DOHH2 (cell line): ENCODE data around the gene ACAN.

Experiments
- H3F3A ChIP-seq: fragments of 200-600 bp; sonication (generic), shearing (Covaris generic); 2 replicates; pipeline ENCODE4 v1.6.0; 2016; ENCODE audit warnings: antibody characterized with exemption, mild to moderate bottlenecking; ENCODE audit not compliant: control insufficient read depth, insufficient read depth
- H3K27ac ChIP-seq: fragments of 200-600 bp; sonication (generic); 2 replicates; pipeline ENCODE4 v1.5.1; 2014; ENCODE audit warnings: low read depth, mild to moderate bottlenecking, low read length, moderate library complexity
- H3K27me3 ChIP-seq: fragments of 200-600 bp; sonication (generic); 2 replicates; pipeline ENCODE4 v1.6.1; 2014; ENCODE audit warnings: mild to moderate bottlenecking, low read length, mixed read lengths; ENCODE audit not compliant: control insufficient read depth
- H3K36me3 ChIP-seq: fragments of 200-600 bp; sonication (generic); 2 replicates; pipeline ENCODE4 v1.6.1; 2014; ENCODE audit warnings: mild to moderate bottlenecking, low read length, moderate library complexity, mixed read lengths; ENCODE audit not compliant: control insufficient read depth
- H3K4me1 ChIP-seq: fragments of 200-600 bp; sonication (generic); 2 replicates; pipeline ENCODE4 v1.6.1; 2014; ENCODE audit warnings: mild to moderate bottlenecking, low read length, mixed read lengths; ENCODE audit not compliant: control insufficient read depth
- H3K4me2 ChIP-seq: fragments of 200-600 bp; sonication (generic); 2 replicates; pipeline ENCODE4 v1.6.0; 2014; ENCODE audit warnings: mild to moderate bottlenecking, low read length, moderate library complexity
- H3K4me3 ChIP-seq: fragments of 200-600 bp; sonication (generic); 2 replicates; pipeline ENCODE4 v1.5.1; 2014; ENCODE audit warnings: mild to moderate bottlenecking, low read length, mixed read lengths
- H3K79me2 ChIP-seq: fragments of 200-600 bp; sonication (generic); 2 replicates; pipeline ENCODE4 v1.6.1; 2014; ENCODE audit warnings: mild to moderate bottlenecking, low read length, mixed read lengths; ENCODE audit not compliant: control insufficient read depth
- H3K9me2 ChIP-seq: fragments of 200-600 bp; sonication (generic); replicated peaks from 2 replicates; pipeline ENCODE4 v1.6.1; 2014; ENCODE audit warnings: mild to moderate bottlenecking, low read length, mixed read lengths; ENCODE audit not compliant: control insufficient read depth
- H3K9me3 ChIP-seq: fragments of 200-600 bp; sonication (generic); 2 replicates; pipeline ENCODE4 v1.6.1; 2014; ENCODE audit warnings: antibody characterized with exemption, low read length, mixed read lengths; ENCODE audit not compliant: control insufficient read depth, insufficient read depth
- H4K20me1 ChIP-seq: fragments of 200-600 bp; sonication (generic); 2 replicates; pipeline ENCODE4 v1.6.0; 2014; ENCODE audit warnings: low read depth, mild to moderate bottlenecking, antibody characterized with exemption, low read length, moderate library complexity; ENCODE audit not compliant: control insufficient read depth, insufficient read depth
- EZH2phosphoT487 ChIP-seq: fragments of 200-600 bp; sonication (generic); IDR thresholded peaks from 2 replicates; pipeline ENCODE4 v1.6.1; 2017; ENCODE audit warnings: borderline replicate concordance, mild to moderate bottlenecking, antibody characterized with exemption, low read length, moderate library complexity, mixed read lengths
- TF ChIP-seq, protein P1 (sequence below): fragments of 200-600 bp; sonication (generic); IDR thresholded peaks from one replicate; pipeline ENCODE4 v1.5.1; 2014; ENCODE audit warnings: antibody characterized with exemption, mild to moderate bottlenecking, low read depth, low read length; ENCODE audit not compliant: poor library complexity, severe bottlenecking

Gene ACAN

DNA sequence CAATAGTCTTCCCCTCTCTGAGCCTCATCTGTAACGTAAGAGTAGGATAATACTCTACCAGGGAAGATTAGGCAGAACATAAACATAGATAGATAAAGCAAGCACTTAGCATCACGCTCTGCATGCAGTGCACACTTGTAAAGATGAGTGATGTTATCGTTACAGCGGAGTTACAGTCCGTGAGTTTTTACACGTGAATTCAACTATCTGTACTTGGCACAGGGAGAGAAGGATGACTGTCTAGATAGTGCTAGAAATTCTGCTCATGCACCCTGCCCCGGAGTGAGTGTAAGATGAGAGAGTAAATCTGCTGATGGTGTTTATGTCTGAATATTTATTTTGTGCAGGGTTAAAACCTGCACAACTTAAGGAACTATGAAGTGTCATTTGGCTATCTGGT, 56.3 kb downstream of the ACAN start:
- Histone ChIP-seq H3K9me2 (no peaks in the 10 kb centered on the region), H3K9me3 (peaks cover 4% of the 10 kb centered on the region; the same call in 1 of the 2 replicates), H3K36me3 (no peaks in the 10 kb centered on the region), H3K4me3 (no peak overlapping the region), H3K79me2 (no peaks in the 10 kb centered on the region), H4K20me1 (no peaks in the 10 kb centered on the region), H3K27me3 (peaks cover 3% of the 10 kb centered on the region; the same call in 1 of the 2 replicates), H3K27ac (no peak overlapping the region), H3F3A (no peaks in the 10 kb centered on the region), H3K4me1 (no peaks in the 10 kb centered on the region), H3K4me2 (no peak overlapping the region)
- TF ChIP-seq, protein P1, sequence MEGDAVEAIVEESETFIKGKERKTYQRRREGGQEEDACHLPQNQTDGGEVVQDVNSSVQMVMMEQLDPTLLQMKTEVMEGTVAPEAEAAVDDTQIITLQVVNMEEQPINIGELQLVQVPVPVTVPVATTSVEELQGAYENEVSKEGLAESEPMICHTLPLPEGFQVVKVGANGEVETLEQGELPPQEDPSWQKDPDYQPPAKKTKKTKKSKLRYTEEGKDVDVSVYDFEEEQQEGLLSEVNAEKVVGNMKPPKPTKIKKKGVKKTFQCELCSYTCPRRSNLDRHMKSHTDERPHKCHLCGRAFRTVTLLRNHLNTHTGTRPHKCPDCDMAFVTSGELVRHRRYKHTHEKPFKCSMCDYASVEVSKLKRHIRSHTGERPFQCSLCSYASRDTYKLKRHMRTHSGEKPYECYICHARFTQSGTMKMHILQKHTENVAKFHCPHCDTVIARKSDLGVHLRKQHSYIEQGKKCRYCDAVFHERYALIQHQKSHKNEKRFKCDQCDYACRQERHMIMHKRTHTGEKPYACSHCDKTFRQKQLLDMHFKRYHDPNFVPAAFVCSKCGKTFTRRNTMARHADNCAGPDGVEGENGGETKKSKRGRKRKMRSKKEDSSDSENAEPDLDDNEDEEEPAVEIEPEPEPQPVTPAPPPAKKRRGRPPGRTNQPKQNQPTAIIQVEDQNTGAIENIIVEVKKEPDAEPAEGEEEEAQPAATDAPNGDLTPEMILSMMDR = no peak
- TF ChIP-seq EZH2phosphoT487 = no peak

DNA sequence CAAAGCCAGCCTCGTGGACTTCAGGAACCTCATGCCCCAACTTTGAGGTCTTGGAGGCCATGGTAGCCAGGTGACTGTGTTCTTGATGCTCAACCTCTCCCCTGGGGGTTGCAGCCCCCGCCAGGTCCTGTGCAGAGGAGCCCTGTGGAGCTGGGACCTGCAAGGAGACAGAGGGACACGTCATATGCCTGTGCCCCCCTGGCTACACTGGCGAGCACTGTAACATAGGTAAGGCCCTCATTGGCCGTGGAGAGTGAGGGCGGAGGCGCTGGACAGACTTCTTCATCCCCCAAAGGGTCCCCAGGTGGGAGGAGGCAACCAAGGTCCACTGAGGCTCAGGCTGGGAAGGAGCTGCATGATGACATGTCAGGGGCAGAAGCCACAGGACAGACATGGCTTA, 57.0 kb downstream of the ACAN start:
- Histone ChIP-seq H3K9me3 (no peaks in the 10 kb centered on the region), H3K27ac (no peak overlapping the region), H3F3A (no peaks in the 10 kb centered on the region), H3K4me3 (no peak overlapping the region), H3K4me2 (no peak overlapping the region), H3K4me1 (no peaks in the 10 kb centered on the region), H3K9me2 (no peaks in the 10 kb centered on the region), H4K20me1 (no peaks in the 10 kb centered on the region), H3K27me3 (peaks cover 3% of the 10 kb centered on the region; the same call in 1 of the 2 replicates), H3K36me3 (no peaks in the 10 kb centered on the region), H3K79me2 (no peaks in the 10 kb centered on the region)
- TF ChIP-seq, protein P1 = no peak
- no peak for TF ChIP-seq EZH2phosphoT487

DNA sequence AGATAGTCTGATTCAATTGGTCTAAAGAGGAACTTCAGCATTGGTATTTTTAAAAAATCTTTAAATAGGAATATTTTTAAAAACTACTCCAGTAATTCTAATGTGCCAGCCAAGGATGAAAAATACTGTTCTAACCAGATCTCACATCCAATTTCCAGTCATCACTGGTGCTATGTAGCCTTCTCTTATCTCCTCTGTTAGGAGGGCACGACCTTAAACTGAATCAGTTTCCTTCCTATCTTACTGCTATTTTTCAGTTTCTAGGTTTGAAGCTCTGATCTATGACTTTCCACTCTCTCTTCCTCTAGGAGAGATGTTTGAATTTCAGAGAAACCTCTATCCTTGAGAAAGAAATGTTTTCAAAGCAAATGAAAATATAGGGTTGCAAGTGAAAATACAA, 60.2 kb downstream of the ACAN start:
- TF ChIP-seq EZH2phosphoT487 = no peak
- TF ChIP-seq, protein P1 = no peak
- Histone ChIP-seq H3K4me1 (no peaks in the 10 kb centered on the region), H3K27ac (no peak overlapping the region), H3K79me2 (no peaks in the 10 kb centered on the region), H3K36me3 (no peaks in the 10 kb centered on the region), H3K9me2 (no peaks in the 10 kb centered on the region), H3F3A (no peaks in the 10 kb centered on the region), H3K4me3 (no peak overlapping the region), H3K9me3 (no peaks in the 10 kb centered on the region), H4K20me1 (no peaks in the 10 kb centered on the region), H3K4me2 (no peak overlapping the region), H3K27me3 (peaks cover 3% of the 10 kb centered on the region; the same call in 1 of the 2 replicates)
